HG03439 (cell line): ENCODE results near the gene DRC3.
A peak's percentile ranks its signal among the peaks of the same experiment; 100 is the strongest.

Experiments
- ATAC-seq: cut with Tn5 transposase; IDR thresholded peaks from one replicate; pipeline ENCODE4 v1.9.1; 2021; ENCODE audit warnings: mild to moderate bottlenecking, moderate library complexity; ENCODE audit not compliant: unreplicated experiment

Gene DRC3

DNA sequence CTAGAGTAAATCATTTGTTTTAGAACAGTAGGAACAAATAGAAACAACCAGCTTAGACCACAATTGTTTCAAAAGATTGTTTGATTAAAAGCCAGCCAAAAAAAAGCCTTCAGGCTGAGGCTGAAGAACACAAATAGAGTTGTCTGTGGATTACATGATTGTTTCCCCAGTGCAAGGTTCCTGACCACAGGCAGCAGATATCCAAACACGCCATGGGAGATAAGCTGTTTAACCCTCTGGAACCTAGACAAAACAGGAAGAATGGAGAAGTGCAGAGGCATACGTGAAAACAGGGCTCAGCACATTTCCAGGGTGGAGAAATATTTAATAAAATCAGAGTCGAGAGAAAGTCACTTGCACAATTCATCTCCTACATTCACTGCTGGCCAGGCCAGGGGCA is 45.3 kb downstream of the DRC3 start:
- ATAC-seq: no peak

DNA sequence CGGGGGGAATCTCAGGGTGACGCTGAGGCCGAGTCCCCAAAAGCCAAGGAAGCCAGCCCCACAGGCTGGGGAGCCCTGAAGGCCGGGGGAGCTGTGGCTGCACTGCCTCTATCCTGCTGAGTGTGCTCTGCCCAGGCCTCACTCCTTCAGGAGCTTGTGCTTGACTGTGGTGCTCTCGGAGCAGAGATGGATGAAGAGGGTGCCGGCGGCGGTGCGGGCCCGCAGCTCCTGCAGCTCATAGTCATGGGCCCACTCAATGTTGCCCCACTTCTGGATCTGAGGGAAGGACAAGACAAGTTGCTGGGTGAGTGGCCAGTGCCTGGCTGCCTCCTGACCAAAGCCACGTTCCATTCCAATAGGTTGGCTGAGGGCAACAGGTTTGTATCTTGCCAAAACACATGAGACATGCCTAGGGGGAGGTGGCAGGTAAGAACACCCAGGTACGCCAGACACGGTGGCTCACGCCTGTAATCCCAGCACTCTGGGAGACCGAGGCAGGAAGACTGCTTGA is 45.8 kb downstream of the DRC3 start:
- ATAC-seq: no peak

DNA sequence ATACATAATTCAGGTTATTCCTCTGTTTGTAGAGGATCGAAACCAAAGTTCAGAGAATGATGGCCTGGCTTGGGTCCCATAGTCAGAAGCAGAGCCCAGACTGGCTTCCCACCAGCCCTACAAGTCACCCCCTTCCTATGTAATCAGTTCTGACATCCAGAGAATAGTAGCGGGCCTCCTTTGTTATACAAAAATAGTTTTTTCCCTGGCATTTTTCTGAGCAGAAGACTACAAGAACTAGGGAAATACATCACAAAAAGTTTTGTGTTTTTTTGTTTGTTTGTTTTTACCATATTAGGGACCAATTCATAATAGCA is 47.1 kb downstream of the DRC3 start:
- no peak for ATAC-seq

DNA sequence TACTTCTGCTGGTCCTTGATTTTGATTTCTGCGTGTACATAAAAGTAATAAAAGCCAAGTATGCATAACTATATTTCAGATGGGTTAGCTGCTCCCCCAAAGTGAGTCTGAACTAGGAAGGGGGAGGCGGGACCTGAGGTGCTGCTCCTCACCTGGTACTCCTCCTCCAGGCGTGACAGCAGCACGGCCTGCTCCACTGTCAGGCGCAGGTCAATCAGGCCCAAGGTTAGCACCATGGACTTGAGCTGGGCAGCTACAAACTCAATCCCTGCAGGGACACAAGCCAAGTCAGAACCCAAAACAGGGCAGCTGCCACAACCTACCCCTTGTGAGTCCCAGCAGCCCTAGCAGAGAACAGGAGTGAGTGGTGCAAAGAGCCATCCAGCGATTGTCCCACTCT is 48.3 kb downstream of the DRC3 start:
- no peak for ATAC-seq

DNA sequence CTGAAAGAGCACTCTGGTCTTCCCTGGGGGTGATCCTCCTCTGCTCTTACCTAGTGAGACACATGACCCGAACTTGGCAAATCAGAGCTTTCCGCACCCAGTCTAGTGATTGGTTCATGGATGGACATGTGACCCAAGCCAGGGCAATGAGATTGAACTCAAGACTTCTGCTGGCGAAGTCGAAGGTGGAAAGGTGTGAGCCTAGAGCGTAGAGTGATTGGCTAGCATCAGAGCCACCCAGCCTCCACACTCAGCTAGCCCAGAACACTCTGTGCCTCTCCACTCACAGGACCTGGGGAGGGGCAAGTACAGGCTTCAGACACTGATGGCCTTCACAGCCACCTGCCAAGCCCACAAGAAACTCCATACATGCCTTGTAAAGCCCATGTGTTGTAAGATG is 48.7 kb downstream of the DRC3 start:
- no peak for ATAC-seq

DNA sequence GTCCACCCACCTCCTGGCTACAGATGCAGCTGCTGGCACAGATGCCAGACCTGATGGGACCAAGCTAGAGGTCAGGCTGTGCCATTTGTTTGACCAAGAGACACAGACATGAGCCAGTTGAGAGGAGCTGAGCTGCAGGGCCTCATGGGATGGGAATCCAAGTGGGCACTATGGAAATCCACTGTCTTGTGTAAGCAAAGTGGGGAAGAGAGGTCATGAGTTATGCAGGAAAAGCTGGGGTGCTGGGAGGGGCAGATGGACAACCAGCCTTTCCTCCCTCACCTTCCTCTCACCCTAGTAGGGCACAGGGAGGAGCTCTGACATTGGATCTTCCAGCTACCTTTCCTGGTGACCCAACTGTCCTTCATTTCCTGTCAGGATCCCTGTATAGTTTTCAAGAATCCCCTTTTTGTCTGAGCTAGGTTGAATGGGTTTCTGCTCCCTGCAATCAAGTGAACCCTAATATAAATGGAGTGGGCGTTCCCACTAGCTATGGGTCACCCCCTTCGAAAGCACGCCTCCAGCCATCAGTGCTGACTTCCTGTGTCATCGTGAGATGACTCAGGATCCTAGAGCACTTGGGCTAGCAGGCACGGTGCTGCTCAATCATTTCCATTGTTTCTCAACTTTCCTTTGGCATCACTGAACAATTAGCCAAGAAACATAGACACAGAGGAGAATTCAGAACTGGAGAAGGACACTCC is 52.7 kb downstream of the DRC3 start:
- no peak for ATAC-seq

DNA sequence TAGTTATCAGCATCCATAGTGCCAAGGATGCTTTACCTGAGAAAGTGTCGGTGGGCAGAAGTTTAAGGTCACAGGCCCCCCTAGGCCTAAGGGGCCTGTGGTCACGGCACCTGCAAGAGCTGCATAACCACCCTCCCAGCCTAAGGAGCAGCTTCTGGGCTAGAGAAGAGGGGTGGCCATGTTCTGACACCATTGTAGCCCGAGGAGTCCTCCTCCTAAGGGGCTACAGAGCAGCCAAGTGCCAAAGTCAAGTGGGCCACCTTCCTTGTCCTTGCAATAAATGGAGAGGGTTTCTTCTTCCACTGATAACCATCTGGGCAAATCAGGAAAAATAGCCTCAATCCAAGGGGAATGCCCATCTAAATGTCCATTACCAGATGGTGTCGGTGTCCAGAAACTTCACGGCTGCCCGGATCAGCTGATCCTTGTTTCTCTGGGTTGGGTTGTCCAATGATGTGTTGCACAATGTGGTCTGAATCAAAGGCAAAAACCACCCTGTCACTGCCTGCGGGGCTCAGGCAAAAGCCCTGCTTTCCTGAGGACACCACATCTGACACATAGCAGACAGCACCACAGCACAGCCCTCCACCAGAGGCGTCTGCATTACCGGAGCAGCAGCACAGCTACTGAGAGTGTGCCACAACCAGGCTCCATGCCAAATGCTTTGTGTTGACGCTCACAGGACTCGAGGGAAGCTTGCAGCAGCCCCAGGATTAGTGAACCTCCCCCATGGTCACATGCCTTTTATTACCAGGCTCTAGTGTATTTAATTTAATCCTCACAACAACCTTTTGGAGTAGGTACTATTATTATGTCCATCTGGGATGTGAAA is 53.5 kb downstream of the DRC3 start:
- ATAC-seq: no peak

DNA sequence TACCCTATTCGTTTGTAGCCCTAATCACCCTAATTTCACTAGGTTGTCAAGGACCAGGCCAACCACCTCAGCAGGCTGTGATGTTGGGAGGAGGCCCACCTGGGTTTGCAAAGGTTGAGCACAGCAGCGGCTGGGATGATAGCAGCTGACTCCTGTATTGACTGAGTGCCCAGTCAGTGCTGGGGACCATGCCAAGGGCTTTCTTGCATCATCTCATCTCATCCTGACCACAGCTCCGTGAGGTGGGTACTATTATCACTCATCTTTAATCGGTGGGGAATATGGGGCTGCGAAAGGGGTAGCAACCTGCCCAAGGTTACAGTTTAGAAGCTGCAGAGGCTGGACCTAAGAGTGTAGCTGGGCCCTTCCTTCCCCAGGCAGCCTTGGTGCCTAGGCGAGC is 54.6 kb downstream of the DRC3 start:
- no peak for ATAC-seq

DNA sequence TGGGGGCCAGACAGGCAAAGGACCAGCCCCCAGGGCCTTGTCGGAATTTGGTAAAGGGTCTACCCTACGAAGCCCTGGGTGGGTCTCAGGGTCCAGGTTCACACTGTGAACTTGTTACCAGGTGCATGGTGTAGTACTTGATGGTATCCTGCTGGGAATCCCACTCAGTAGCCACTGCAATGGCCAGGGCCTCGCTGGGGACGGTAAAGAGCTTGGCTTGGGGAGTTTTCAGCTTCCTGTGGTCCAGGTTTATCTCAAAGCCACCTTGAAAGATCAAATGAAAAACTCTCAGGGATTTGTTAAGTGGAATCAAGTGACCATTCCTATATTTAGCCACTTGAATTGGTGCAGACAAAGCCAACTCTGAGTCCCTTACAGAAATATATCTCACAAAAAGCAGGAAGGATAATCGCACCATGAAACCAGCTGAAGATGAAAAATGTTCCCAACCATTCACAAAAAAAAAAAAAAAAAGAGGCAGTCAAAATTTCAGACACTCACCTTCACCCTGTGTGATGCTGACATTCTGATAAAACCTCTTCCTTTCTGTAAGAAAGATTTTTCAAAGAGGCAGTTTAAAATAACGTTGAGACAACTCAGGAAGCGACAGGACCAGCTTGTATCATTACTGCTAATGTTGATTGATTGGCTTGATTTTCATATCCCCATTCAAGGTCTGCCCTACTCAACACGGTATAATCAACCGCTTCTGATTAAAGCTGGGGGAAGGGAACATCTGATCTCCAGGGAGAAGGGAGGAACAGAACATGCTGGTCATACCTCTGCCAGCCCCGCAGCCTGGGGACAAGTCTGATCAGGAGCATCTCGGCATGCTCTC is 55.7 kb downstream of the DRC3 start:
- ATAC-seq: no peak

DNA sequence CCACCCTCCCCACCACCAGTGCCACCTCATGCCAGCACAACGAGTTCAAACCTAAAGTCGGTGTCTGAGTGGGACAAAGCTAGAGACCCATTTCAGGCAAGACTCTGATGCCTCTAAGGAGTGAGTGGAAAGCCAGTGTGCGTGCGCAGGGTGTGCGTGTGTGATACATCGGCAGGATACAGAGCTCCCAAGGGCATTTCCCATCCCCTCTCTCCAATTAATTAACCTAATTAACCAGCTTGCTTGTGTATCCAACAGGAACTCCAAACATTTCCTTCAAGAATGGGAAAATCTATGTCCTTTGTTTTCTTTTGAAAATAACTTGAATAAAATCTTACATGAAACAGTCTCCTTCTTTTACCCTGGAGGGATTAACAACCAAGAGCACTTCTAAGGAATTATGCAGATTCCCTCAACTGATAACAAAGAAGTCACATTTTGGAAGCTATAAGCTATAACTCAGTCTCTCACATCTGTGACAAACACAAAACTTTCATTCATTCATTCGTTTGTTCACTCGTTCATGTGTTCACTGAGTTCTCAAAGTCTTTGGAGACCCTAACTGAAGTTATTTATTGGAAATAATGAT is 56.4 kb downstream of the DRC3 start:
- ATAC-seq: no peak

DNA sequence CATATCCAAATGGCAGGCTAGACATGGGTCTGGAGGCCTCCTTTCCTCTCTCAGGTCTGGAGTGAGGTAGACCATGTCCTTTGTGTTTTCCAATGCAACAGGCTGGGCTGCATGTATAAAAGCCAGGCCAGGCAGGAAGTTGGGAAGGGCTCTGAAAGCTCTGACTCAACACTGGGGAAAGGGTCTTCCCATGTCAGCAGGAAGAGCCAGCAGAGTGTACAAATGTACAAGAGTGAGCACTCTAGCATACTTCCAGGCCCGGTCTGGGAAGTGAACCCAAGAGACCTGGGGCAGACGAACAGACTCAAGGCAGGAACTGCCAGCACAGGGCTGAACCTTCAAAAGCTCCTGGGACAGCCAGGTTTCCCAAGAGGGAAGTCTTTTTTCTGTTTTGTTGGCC is 59.3 kb downstream of the DRC3 start:
- no peak for ATAC-seq

DNA sequence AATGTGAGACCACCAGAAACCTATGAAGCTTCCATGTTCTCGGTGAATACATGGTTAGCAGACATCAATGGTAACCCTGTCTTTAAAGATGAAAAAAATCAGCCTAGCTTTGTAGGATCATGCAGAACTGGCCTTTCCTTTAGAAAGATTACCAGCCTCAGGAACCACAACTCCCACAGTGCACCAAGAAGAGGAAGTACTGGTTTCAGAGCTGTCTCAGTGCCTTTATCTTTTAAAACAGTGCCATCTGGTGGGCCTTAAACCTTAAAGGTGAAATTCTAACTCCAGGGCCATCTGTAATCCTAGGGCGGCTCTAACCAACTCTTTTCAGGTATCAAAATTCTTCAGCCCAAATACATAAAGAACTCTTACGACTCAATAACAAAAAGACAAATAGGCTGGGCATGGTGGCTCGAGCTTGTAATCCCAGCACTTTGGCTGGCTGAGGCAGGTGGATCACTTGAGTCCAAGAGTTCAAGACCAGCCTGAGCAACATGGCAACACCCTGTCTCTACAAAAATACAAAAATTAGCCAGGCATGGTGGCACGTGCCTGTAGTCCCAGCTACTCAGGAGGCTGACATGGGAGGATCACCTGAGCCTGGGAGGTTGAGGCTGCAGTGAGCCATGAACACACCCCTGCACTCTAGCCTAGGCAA is 60.9 kb downstream of the DRC3 start:
- no peak for ATAC-seq

DNA sequence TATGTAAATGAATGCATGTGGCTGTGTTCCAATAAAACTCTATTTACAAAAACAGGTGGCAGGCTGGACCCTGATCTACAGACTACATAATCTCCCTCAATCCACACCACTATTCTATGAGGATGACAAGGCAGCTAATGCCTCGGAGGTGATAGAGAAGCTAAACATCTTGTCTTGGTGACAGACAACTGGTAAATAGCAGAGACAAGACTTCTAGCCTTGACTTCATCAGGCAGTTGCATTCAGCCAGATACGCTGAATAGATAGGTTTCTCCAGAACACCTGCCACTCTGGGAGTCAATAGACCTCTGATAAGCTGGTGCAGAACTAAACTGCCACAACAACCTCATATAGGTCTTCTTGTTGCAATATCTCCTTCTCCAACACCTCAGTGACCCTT is 63.0 kb downstream of the DRC3 start:
- ATAC-seq: no peak

DNA sequence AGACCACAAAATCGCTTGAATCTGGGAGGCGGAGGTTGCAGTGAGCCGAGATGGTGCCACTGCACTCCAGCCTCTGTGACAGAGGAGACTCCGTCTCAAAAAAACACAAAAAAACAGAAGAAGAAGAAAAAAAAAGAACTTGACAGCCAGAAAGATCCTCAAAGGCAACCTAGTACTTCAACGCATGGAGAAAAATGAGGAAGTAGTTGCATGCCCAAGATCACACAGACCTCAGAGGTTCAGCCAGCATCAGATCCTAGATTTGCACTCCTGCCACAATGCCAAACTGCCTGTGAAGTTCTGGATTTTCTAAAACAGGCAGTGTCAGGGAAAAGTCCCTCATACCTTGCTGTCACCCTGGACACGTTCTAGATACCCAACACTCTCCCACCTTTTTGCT is 64.8 kb downstream of the DRC3 start:
- no peak for ATAC-seq

DNA sequence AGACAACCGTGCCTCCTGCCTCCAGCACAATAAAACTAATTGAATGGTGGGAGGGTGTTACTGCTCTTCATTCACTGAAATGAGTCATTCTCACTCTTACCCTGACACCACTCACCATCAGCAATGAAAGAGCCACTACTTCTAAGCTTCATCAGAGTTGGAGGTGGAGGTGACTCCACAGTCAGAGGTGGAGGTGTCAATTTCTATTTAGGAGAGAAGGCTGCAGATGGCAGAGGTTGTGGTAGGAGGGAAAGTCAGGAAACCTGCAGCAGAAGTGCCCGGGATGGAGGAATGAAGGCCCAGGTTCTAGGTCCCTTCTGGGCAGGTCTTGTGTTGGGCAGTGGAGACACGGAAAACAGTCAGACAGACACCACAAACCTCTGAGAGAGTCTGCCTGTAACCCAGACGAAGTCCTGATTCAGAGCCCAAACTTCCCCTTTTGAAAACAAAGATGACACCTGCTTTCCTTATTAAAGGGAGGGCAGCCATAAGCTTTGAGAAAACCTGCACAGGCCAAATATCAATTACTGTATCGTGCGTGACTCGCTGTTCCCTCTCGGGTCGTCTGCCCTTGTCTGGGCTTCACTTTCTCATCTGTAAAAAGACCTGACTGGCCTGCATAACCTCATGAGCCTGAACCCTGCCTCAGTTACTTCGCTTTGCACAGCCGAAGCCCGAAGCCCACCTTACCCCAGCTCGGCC is 65.6 kb downstream of the DRC3 start:
- ATAC-seq: no peak

DNA sequence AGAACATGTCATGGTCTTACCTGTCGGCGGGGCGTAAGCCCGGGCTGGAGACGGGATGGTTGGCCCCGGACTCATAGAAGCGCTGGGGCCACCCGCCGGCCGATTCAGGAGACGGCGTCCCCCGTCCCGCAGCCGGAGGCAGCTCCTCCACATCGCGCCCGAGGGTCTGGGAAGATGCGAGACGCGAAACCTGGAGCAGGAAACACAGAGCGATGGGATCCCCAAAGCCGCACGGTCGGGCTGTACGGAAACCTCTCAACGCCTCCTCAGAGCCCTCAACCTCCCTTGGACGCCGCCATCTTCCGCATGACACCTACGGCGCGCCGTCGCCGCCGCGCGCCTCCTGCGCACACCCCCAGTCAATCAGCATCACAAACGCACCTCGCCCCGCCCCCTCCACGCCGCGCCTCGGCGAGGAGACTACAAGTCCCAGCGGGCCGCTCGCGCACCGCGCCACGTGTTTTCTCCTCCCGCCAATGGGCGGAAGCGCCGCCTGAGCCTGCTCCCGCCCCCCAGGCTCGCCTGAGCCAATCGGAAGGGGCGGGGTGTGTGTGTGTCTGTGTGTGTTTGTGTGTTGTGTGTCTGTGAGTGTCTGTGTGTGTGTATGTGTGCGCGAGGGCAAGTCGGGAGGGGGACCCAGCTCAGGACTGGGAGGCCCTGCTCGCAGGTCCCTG is 66.3 kb downstream of the DRC3 start, which contains the start of the genes ATPAF2 and GID4:
Gene ATPAF2 (minus strand): TSS at position 308 of the 674 bp plus-strand sequence. CDS start 155 bp downstream, at position 153.
Gene GID4 (plus strand): TSS at position 548 of the 674 bp plus-strand sequence. CDS start 57 bp downstream, at position 605.
- peak; percentile 86 for ATAC-seq

DNA sequence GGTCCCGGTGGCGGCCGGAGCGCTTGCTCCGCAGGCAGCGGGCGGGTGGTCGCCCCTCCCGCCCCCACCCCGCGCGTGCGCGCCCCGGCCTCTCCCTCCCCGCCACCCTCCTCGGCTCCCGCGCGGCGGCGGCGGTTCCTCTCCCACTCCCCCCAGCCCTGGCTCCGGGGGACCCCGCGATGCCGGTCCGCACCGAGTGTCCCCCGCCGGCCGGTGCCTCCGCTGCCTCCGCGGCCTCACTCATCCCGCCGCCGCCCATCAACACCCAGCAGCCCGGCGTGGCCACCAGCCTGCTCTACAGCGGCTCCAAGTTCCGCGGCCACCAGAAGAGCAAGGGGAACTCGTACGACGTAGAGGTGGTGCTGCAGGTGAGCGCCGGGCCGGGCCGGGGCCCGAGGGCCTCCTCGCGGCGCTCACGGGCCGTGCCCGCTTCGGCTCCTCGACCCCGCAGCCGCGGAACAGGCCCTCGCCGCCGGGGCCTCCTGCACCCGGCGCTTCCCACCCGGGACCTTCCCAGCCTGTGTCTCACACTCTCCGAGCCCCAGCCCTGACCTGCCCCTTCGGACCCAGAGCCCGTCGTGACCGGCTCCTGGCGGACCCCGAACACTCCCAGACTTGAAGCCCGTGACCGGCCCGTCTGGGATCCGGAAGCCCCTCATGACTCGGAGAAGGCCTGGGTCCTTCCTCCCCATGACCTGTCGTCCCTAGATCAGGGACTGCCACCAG is 67.0 kb downstream of the DRC3 start:
- peak; percentile 32 for ATAC-seq

DNA sequence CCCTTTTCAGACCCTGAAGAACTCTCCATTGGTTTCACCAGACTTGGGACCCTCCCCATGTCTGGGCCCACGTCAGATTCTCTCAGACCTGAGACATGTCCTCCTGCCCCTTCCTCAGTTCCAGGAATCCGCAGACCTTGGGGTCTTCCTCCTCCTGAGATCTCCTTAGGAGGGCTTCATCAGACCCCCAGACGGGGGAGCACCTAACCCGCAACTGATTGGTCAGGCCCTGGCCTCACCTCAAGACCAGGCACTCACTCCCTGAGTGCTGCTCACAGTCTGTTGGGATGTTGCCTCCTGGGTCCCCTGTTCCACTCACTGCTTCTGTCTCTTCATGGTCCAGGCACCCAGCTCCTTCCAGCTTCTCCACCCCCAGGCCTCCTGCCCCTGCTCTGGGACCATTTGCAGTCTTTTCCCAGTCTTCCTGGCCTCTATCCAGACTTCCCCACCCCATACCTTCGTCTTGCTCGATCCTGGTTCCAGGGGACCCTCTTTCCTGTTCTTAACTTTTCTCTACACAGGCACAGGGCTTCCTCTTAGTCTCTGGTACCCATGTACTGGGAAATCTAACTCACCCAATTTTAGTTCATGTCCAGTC is 67.7 kb downstream of the DRC3 start:
- no peak for ATAC-seq
